Bone marrow (tissue), 2 donors: ENCODE data around the gene ARRDC4.

Source experiments
- DNase-seq, 2 donors: peaks; one replicate each; lab custom pipeline; 2025; lab: John Stamatoyannopoulos, UW

Gene ARRDC4, protein sequence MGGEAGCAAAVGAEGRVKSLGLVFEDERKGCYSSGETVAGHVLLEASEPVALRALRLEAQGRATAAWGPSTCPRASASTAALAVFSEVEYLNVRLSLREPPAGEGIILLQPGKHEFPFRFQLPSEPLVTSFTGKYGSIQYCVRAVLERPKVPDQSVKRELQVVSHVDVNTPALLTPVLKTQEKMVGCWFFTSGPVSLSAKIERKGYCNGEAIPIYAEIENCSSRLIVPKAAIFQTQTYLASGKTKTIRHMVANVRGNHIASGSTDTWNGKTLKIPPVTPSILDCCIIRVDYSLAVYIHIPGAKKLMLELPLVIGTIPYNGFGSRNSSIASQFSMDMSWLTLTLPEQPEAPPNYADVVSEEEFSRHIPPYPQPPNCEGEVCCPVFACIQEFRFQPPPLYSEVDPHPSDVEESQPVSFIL

GRCh38 chr15:97960364-97961066 lies at the start of gene ARRDC4:
TSS of gene ARRDC4 (plus strand) at chr15:97960703. CDS start at chr15:97960862, 159 bp downstream.
- DNase-seq: peak; percentile 99

DNA sequence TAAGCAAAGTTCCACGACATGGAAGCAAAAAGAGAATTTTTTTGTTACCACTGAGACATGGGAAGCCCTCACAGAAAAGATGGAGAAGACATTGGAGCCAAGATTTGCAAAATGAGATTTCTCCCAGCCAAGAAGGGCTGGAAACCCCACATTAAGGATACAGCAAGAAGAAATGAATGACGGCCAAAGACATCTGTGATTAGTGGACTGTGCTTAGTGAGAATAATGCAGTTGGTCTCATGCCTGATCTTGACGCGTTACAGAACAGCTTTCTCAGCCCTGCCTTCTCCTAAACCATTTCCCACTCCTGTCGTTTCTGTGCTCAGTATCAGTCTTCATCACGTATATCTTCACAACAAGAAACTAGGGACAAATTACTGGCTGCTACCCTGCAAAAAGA lies 45.8 kb upstream of the ARRDC4 start:
- DNase-seq: no peak

DNA sequence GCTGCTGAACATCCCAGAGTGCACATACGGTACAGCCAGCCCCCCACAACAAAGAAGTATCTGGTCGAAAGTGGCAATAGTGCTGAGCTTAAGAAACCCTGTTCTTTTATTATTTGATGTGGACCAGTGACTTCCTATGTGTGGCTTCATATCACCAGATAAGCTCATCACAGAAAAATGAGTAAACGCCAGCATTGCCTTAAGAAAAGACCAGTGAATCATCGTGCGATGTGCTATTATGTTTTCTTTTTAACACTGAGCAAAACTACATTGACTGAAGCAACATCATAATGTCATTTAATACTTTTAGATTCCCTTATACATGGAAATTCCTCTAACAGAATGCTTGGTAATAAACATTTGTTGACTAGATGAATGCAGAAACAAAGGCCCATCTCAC lies 45.2 kb upstream of the ARRDC4 start:
- DNase-seq: no peak

DNA sequence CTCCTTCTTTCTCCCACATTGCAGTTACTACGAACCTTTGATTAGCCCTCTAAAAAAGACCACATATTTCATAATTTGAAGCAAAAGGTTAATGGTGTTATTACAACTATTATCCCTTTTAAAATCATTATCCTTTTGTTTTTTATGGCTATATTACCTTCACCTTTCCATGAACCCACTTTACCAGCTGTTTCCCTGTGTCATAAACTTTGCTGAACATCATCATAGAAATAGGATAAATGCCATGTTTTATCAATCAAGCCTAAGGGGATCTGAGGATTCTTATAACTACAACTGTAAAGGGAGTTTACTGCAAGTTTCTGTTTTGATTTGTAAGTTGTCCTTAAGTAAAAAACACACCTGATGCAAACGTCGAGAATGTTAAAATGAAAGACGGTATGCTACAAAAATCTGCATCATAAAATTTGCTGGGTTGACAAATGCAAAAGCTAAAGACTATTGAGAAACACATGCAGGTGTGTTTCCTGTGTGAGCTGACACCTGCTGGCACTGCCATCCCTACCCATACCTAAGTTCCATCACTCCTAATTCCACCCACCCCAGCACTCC lies 39.1 kb upstream of the ARRDC4 start:
- no peak for DNase-seq

DNA sequence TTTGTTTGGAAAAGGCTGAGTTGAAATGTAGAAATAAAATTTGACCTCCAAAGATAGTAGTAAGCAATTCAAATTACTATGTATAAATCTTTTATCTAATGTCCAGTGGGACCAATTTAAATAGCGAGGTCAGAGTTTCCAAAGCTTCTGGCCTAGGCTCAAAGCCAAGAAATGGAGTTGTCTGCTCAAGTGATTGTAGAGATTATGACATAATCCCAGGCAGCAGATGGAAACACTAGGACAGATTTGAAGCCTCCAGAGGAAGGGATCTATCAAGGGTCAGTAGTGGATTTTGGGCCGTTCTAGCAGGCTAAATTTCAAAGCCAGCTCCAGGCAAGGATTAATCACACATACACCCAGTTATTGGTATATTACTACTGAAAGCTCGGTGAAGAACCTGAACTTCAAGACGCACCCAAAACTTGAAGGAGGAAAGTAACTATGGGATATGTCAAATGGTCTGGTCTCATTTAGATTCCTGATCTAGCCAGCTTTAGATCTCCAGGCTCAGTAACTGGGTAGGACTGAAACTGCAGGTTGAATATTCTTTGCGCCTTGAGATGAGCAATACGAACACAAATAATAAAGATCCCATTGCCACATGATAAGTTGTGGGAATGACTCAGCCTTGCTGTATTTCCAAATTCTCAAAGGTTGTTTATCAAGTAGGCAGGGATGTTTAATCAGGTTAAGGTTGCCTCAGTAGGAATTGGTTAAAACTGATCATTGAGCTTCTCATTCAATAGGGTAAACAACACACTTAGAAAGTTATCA lies 30.9 kb upstream of the ARRDC4 start:
- no peak for DNase-seq

DNA sequence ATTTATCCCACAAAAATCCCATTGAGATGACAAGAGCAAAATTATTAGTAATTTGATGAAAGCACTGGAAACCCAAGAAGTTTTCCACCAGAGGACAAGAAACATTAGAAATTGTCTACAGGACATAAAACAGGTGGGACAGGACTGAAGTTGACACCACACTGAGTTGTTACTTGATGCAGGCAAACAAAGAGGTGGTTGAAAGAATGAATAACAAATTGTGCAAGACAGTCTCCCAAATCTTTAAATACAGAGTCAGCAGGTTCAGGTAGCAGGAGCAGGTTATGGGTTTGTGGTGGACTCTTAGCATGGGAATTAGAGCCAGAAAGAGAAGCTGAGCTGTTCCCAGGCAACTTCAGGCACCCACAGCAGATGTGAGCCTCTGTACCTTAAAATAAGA lies 30.3 kb upstream of the ARRDC4 start:
- DNase-seq: no peak

GRCh38 chr15:97931314-97931713 lies 29.2 kb upstream of the ARRDC4 start:
- DNase-seq: no peak

DNA sequence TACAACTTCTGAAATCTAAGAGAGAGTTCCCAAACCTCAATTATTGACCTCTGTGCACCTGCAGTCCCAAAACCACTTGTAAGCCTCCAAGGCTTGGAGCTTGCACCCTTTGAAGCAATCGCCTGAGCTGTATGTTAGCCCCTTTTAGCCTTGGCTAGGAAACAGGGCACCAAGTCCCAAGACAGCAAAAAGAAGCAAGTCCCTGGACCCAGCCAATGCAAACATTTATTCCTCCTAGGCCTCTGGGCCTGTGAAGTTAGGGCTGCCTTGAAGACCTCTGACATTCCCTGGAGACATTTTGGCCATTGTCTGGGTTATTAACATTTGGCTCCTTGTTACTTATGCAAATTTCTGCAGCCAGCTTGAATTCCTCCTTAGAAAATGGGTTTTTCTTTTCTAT lies 26.9 kb upstream of the ARRDC4 start:
- DNase-seq: no peak

DNA sequence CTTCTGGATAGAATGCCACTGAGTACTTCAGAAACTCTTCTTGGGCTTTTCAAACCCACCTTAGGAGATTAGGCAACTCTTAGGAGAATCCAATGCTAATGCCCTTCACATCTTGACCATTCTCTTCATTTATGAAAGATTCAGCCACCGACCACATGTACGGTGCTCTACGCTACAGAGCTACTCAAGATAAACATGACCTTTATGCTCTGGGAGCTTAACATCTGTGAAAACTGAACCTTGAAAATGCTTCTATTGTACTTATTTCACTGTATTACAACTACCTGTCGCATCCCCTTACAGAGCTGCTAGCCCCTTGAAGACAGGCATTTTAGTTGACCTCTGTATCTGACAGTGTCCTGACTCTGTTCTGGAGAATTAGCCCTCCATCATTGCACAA lies 19.5 kb upstream of the ARRDC4 start:
- no peak for DNase-seq

- DNase-seq: no peak
Measured at GRCh38 chr15:97941572-97941971, 18.9 kb upstream of the ARRDC4 start.

- DNase-seq: no peak
Measured at GRCh38 chr15:97944724-97945123, 15.8 kb upstream of the ARRDC4 start.

DNA sequence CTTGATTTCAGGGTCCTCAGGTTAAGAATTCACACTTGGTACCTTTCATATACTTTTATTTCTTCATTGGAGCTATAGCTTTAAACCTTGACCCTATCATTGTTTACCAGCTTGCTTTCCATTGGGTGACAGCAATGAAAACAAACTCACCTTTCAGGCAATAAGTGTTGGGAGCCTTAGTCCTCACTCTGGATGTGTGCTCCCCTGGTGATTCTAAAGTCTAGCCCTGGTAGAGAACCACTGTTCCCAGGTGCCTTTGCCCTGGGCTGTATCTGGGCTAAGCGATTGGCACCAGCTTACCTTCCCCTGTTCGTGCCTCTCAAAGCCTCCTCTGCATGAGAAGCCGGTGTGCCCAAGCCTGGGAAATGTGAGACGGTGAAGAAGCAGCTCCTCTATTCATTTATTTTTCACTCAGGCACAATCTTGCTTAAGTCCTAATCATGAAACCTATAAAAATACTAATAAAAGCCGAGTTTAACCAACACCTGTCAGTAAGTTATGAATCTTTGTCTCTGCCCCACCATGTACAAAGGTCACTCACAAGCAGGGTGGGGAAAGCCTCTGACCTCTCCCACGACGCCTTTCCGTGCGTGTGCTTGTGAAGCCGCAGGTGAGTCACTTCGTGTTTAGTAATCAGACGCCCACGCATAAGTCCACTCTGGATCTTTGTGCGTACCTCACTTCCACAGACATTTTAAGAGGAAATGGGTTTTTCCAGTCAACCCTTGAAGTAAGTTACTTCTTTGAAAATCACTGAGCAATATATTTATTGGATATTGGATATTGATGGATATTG lies 12.8 kb upstream of the ARRDC4 start:
- no peak for DNase-seq

GRCh38 chr15:97953254-97953653 lies 7.2 kb upstream of the ARRDC4 start:
- DNase-seq: no peak

GRCh38 chr15:97953748-97954147 lies 6.8 kb upstream of the ARRDC4 start:
- DNase-seq: no peak

- DNase-seq: no peak
Measured at GRCh38 chr15:97955035-97955434, 5.5 kb upstream of the ARRDC4 start.

DNA sequence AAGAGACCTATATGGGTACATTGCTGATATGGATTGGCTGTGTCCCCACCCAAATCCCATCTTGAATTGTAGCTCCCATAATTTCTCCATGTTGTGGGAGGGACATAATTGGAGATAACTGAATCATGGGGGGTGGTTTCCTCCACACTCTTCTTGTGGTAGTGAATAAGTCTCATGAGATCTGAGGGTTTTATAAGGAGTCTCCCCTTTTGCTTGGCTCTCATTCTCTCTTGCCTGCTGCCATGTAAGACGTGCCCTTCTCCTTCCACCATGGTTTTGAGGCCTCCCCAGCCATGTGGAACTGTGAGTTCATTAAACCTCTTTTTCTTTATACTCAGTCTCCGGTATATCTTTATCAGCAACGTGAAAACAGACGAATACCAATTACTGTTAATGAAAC lies 5.0 kb upstream of the ARRDC4 start:
- no peak for DNase-seq

DNA sequence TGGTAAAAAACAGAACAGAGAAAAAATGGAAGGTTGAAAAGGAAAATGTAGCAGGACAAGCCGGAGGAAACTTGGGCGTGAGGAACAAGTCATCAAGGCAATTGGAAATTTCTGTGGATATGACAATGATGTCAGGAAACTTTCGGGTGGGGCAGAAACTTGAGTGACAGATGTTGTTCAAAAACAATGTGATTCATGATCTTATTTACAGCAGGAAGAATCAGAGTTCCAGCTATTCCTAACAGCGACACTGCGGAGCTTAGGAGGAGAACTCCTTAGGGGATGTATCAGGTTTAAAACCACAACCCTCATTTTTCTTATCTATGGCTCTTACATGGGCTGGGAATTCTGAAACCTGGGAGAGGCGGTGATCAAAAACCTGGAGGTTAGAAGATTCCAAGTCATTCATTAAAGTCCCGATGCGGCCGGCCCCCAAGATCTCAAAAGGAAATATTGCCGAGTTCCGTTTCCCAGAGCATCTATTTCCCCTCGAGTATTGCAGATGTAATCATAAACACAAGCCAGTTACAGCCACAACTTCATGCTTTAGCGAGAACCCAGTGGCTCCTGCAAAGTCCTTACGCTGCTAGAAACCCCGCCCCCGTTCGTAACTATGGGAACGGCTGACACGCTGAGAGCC lies 659 bp upstream of the ARRDC4 start:
- DNase-seq: no peak

GRCh38 chr15:97961067-97961954 lies 808 bp downstream of the ARRDC4 start:
- DNase-seq: peak; percentile 16 to 32

GRCh38 chr15:97962263-97962662 lies 1.8 kb downstream of the ARRDC4 start:
- DNase-seq: no peak

DNA sequence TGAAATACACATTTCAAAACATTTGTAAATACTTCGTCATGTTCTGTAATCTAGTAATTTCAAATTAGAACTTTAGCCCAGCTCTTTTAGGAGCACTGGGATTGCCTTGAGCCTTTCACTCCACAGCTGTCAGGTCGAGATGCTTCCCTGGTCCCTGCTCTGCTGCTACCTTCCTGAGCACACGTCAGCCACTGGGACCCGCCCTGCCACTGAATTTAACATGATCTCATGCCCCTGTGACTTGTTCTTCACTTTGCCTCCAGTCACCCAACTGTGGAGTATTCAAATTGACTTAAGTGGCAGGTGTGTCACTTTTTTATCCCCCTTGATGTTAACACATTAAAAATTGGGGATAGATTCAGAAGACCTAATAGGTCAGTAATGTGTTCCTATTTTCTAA lies 3.3 kb downstream of the ARRDC4 start:
- no peak for DNase-seq
